Measurements from ENCODE around the gene TST. TPM values are rescaled to one million over a fixed set of nuclear protein-coding genes. Genes with fewer than 3 reads are reported as not detected.

TST gene
- total and polyA plus RNA-seq, 10 of the 15 experiments (the other 5 are each of a cell fraction or from before 2014, with no cell fraction given): 2.4 to 24.6 (median 10.4) TPM

DNA sequence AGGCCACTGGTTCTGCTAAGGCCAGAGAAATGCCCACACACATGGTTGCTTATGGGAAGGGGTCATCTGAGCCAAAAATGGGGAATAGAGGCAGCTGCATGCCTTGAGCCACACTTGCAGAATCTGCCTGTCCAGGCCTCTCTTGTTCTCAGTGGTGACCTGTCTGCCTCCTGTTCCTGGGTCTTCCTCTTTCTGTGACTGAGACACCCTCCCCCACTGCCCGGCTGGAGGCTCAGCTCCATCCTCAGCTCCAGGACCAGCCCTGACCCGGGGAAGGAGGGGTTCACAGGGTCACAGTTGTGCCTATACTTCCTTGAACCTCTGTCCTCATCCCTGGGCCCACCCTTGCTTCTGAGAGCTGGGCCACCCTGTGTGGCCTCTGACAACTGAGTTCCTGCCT is 53.6 kb downstream of the TST start:
- SMC1A ChIA-PET (ENCODE audit: uncharacterized antibody, unreplicated experiment): interaction anchor here (0.7 to 2.4 kb wide), 4 partner anchors 9 to 107 kb away, joined by 3 to 12 read pairs (median 3); no protein-coding TSS in a partner anchor
- Histone ChIP-seq H3K36me3 (ENCODE audit: control insufficient read depth in 2 of 2, insufficient read depth in 2 of 2, low read length in 1 of 2) (no peaks in the 10 kb centered on the region), H3K4me1 (ENCODE audit: control insufficient read depth, insufficient read depth, low read length) (no peaks in the 10 kb centered on the region), H3K79me2 (ENCODE audit: control insufficient read depth, insufficient read depth, low read length) (no peaks in the 10 kb centered on the region), H3K4me2 (ENCODE audit: control insufficient read depth, insufficient read depth) (no peak overlapping the region), H3K9ac (ENCODE audit: control insufficient read depth, insufficient read depth, low read length) (no peak overlapping the region), H2AFZ (ENCODE audit: control insufficient read depth, low read depth, low read length) (no peak overlapping the region), H3K9me3 (replicated peaks; ENCODE audit: control insufficient read depth, insufficient read depth, low read length) (no peaks in the 10 kb centered on the region), H3K27ac (ENCODE audit: control insufficient read depth, insufficient read depth) (no peak overlapping the region), H4K20me1 (ENCODE audit: control insufficient read depth, insufficient read depth) (no peaks in the 10 kb centered on the region), H3K27me3 (replicated peaks in 1 of 2; ENCODE audit: control insufficient read depth in 2 of 2, insufficient read depth in 2 of 2, low read length in 1 of 2) (0 out of 4 replicates have a peak, but pooled peaks cover 0 to 3% of the 10 kb centered on the region in 2 experiments), H3K4me3 (no peak overlapping the region)
- FAIRE-seq: no peak
- intact Hi-C loops (cut with micrococcal nuclease; ENCODE audit: unreplicated experiment) (no loop called here), in situ Hi-C loops (cut with MboI) (no loop called here)
- ATAC-seq: no peak
- POLR2A ChIA-PET: no interaction called here
- BruUV-seq (replicated peaks): no TSS peak
- CTCF ChIA-PET: interaction anchor here (0.7 to 6.4 kb wide), 3 partner anchors 11 to 110 kb away, joined by 3 to 51 read pairs (median 11); no protein-coding TSS in a partner anchor
- 33% methylated on average over 2 of the region's 2 CpGs for WGBS (ENCODE audit: insufficient coverage, insufficient replicate concordance, low lambda C conversion rate, missing lambda C conversion rate)
- DNase-seq (ENCODE audit: low read depth, low spot score): no peak
- RAD21 ChIA-PET (ENCODE audit: unreplicated experiment): interaction anchor here (0.6 to 2.1 kb wide), 2 partner anchors 12 to 89 kb away, joined by 3 to 7 read pairs; no protein-coding TSS in a partner anchor
- no peak for TF ChIP-seq EED (IDR thresholded peaks at IDR 0.05; ENCODE audit: low read depth)
- TF ChIP-seq, protein P1, sequence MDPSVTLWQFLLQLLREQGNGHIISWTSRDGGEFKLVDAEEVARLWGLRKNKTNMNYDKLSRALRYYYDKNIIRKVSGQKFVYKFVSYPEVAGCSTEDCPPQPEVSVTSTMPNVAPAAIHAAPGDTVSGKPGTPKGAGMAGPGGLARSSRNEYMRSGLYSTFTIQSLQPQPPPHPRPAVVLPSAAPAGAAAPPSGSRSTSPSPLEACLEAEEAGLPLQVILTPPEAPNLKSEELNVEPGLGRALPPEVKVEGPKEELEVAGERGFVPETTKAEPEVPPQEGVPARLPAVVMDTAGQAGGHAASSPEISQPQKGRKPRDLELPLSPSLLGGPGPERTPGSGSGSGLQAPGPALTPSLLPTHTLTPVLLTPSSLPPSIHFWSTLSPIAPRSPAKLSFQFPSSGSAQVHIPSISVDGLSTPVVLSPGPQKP (IDR thresholded peaks at IDR 0.05; ENCODE audit: low read depth, low read length): no peak
- no peak for TF ChIP-seq RBBP5 (conservative IDR thresholded peaks at IDR 0.05)
- TF ChIP-seq GABPA (IDR thresholded peaks at IDR 0.05; ENCODE audit: low read depth): no peak
- TF ChIP-seq KLF5 (IDR thresholded peaks at IDR 0.05; ENCODE audit: partially characterized antibody): no peak
- TF ChIP-seq, protein P2, sequence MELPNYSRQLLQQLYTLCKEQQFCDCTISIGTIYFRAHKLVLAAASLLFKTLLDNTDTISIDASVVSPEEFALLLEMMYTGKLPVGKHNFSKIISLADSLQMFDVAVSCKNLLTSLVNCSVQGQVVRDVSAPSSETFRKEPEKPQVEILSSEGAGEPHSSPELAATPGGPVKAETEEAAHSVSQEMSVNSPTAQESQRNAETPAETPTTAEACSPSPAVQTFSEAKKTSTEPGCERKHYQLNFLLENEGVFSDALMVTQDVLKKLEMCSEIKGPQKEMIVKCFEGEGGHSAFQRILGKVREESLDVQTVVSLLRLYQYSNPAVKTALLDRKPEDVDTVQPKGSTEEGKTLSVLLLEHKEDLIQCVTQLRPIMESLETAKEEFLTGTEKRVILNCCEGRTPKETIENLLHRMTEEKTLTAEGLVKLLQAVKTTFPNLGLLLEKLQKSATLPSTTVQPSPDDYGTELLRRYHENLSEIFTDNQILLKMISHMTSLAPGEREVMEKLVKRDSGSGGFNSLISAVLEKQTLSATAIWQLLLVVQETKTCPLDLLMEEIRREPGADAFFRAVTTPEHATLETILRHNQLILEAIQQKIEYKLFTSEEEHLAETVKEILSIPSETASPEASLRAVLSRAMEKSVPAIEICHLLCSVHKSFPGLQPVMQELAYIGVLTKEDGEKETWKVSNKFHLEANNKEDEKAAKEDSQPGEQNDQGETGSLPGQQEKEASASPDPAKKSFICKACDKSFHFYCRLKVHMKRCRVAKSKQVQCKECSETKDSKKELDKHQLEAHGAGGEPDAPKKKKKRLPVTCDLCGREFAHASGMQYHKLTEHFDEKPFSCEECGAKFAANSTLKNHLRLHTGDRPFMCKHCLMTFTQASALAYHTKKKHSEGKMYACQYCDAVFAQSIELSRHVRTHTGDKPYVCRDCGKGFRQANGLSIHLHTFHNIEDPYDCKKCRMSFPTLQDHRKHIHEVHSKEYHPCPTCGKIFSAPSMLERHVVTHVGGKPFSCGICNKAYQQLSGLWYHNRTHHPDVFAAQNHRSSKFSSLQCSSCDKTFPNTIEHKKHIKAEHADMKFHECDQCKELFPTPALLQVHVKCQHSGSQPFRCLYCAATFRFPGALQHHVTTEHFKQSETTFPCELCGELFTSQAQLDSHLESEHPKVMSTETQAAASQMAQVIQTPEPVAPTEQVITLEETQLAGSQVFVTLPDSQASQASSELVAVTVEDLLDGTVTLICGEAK (IDR thresholded peaks at IDR 0.05; ENCODE audit: borderline replicate concordance): no peak
- TF ChIP-seq ASH2L (IDR thresholded peaks at IDR 0.05; ENCODE audit: borderline replicate concordance, low read depth): no peak
- TF ChIP-seq GATAD2B (conservative IDR thresholded peaks at IDR 0.05; ENCODE audit: low read depth): no peak
- no peak for TF ChIP-seq PAX5 (IDR thresholded peaks at IDR 0.05; ENCODE audit: borderline replicate concordance, low read depth, low read length)
- TF ChIP-seq, protein P3, sequence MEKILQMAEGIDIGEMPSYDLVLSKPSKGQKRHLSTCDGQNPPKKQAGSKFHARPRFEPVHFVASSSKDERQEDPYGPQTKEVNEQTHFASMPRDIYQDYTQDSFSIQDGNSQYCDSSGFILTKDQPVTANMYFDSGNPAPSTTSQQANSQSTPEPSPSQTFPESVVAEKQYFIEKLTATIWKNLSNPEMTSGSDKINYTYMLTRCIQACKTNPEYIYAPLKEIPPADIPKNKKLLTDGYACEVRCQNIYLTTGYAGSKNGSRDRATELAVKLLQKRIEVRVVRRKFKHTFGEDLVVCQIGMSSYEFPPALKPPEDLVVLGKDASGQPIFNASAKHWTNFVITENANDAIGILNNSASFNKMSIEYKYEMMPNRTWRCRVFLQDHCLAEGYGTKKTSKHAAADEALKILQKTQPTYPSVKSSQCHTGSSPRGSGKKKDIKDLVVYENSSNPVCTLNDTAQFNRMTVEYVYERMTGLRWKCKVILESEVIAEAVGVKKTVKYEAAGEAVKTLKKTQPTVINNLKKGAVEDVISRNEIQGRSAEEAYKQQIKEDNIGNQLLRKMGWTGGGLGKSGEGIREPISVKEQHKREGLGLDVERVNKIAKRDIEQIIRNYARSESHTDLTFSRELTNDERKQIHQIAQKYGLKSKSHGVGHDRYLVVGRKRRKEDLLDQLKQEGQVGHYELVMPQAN (conservative IDR thresholded peaks at IDR 0.05): no peak
- no peak for TF ChIP-seq WRNIP1 (IDR thresholded peaks at IDR 0.05; ENCODE audit: borderline replicate concordance, low read depth, low read length)
- TF ChIP-seq FOS (IDR thresholded peaks at IDR 0.05; ENCODE audit: borderline replicate concordance, extremely low read depth, insufficient read length): no peak
- TF ChIP-seq ATF3 (IDR thresholded peaks at IDR 0.05; ENCODE audit: borderline replicate concordance, extremely low read depth, low read depth, low read length): no peak
- TF ChIP-seq MXI1 (IDR thresholded peaks at IDR 0.05; ENCODE audit: low read depth, low read length): no peak
- no peak for TF ChIP-seq ATF2 (IDR thresholded peaks at IDR 0.05; ENCODE audit: low read length)
